ENCODE data around the gene DACT2. TPM values are rescaled to one million over a fixed set of nuclear protein-coding genes. Genes with fewer than 3 reads are reported as not detected.

Gene DACT2
- total RNA-seq: under 1 TPM in 5 of 6 experiments, not detected in 1; 0.29 to 0.99 (median 0.86) TPM
- long read RNA-seq: 0 reads

DNA sequence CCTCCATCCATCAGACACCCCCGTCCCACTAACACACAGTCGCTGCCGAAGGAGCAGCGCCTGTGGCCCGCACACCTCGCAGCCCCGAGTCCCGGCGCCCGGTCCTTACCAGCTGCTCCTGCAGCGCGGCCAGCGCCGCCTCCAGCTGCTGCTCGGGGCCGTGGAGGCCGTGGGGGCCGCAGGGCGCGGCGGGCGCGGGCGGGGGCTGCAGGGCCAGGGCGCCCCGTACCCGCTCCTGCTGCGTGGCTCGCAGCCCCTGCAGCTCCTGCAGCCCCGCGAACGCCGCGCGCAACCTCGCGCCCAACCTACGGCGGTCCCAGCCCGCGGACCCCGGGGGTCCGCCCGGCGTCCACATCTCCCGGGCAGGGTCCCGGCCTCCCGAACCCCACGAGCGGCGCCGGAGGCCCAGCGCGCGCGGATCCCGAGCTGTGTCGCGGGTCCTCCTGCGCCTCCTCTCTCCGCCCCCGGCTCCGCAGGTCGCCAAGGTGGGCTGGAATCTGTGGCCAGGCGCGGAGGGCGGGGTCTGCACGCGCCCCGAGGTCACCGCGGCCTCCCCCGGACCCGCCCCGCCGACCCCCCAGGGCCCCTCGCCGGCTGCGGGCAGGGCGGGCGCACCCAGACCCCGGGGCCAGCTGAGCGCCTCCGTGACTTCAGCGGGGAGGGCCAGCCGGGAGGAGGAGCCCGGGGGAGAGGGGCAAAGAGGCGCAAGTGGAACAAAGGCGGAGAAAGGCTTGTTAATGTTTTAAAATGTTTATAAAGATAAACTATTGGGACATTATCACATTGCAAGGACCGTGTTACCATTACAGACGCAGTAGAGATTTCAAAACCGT lies at the start of gene DACT2:
Gene DACT2 (minus strand): TSS at position 499 of the 833 bp plus-strand sequence. CDS start 144 bp downstream, at position 355.
- Histone ChIP-seq H3K4me3 (peak within 1 kb of the TSS; percentile 16 to 53 (median 53)), H3K27me3 (no peaks in the 10 kb centered on the region), H3K9me3 (no peaks in the 10 kb centered on the region), H3K36me3 (no peaks in the 10 kb centered on the region), H3K27ac (no peak within 1 kb of the TSS), H3K4me1 (no peaks in the 10 kb centered on the region)
- intact Hi-C loops (cut with DNase I): no loop called here
- peak; percentile 36 to 75 (median 52) for ATAC-seq
- no peak for DNase-seq
- 4% methylated on average over 18 of the region's 92 CpGs for WGBS (ENCODE audit: insufficient coverage, low coverage, low lambda C conversion rate, missing lambda C conversion rate)
- no peak for TF ChIP-seq POLR2A (IDR thresholded peaks at IDR 0.05)
- no peak for TF ChIP-seq CTCF (IDR thresholded peaks at IDR 0.05)

GRCh38 chr6:168368936-168369335 lies 49.4 kb upstream of the DACT2 start:
- no peak for ATAC-seq
- no peaks in the 10 kb centered on the region for H3K4me1 ChIP-seq
- TF ChIP-seq POLR2A (IDR thresholded peaks at IDR 0.05): no peak
- TF ChIP-seq CTCF (IDR thresholded peaks at IDR 0.05): no peak
- DNase-seq: no peak
- no peaks in the 10 kb centered on the region for H3K27me3 ChIP-seq
- H3K9me3 ChIP-seq: no peaks in the 10 kb centered on the region
- WGBS (ENCODE audit: insufficient coverage, low coverage, low lambda C conversion rate, missing lambda C conversion rate): 86% methylated on average over 4 of the region's 7 CpGs
- H3K27ac ChIP-seq: no peak overlapping the region
- intact Hi-C loops (cut with DNase I): no loop called here
- H3K4me3 ChIP-seq: no peak overlapping the region
- H3K36me3 ChIP-seq: no peaks in the 10 kb centered on the region

DNA sequence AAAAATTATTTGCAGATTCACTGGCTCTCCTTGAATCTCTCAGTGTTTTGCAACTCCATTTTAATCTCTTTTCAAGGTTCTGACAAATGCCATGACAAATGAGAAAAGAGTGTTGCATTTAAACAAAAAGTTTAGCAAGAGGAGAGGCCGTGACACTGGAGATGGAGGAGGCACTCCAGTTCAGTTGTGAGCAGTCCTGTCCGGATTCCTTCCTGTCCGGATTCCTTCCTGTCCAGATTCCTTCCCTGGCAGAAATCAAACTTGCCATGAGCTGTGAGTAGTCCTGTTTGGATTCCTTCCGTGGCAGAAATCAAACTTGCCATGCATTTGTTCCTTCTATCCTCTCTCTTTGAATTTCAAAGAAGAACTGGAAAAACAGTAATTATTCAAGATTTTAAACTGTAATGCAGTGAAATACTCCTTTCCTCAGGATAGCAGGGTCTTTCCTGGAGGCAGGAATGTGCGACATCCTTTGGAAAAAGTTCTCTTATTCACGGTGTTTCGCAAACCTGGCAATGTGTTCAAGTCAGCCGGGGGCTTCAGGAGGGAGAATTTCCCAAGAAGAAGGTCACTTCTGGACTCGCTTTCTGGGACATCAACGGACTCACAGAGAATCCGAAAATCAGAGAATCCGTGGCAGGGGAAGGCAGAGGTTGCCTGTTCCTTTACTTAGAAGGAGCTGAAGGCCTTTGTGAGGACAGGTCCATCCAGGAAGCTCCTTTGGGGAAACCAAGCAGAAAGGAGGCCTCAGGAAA lies 48.7 kb upstream of the DACT2 start:
- intact Hi-C loops (cut with DNase I): no loop called here
- Histone ChIP-seq H3K4me1 (no peaks in the 10 kb centered on the region), H3K27me3 (no peaks in the 10 kb centered on the region), H3K27ac (no peak overlapping the region), H3K9me3 (no peaks in the 10 kb centered on the region), H3K4me3 (no peak overlapping the region), H3K36me3 (no peaks in the 10 kb centered on the region)
- DNase-seq (no peak), ATAC-seq (no peak)
- TF ChIP-seq POLR2A (IDR thresholded peaks at IDR 0.05) (no peak), CTCF (IDR thresholded peaks at IDR 0.05) (no peak)
- WGBS (ENCODE audit: insufficient coverage, low coverage, low lambda C conversion rate, missing lambda C conversion rate): 48% methylated on average over 6 of the region's 12 CpGs

DNA sequence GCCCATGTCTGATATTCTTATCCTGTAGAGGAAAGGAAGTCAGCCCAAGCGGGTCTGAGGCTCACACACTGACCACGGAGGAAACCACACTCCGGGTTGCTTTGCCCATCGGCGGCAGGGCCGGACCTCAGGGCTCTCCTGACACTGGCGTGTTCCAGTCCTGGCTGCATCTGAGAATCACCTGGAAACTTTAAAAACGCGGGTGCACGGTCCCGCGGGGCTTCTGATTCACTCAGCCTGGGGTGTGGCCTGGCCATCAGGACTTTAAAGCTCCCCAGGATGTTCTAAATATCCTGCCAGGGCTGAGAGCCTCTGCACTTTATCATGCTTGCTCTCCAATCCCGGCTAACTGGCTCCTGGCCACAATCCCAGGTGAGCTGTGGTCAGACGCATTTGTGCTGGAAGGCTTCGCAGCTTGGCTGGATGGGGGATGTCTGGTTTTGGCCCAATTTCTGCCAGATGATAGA lies 47.7 kb upstream of the DACT2 start:
- Histone ChIP-seq H3K9me3 (no peaks in the 10 kb centered on the region), H3K4me3 (no peak overlapping the region), H3K4me1 (no peaks in the 10 kb centered on the region), H3K36me3 (no peaks in the 10 kb centered on the region), H3K27ac (no peak overlapping the region), H3K27me3 (no peaks in the 10 kb centered on the region)
- 48% methylated on average over 5 of the region's 15 CpGs for WGBS (ENCODE audit: insufficient coverage, low coverage, low lambda C conversion rate, missing lambda C conversion rate)
- ATAC-seq: no peak
- intact Hi-C loops (cut with DNase I): no loop called here
- peak in 1 of 3 donors; percentile 42 for DNase-seq
- TF ChIP-seq CTCF (IDR thresholded peaks at IDR 0.05) (no peak), POLR2A (IDR thresholded peaks at IDR 0.05) (no peak)

Measured in right lobe of liver (tissue), 6 donors.